ENCODE measurements around the gene TNIK. TPM values are rescaled to one million over a fixed set of nuclear protein-coding genes. Genes with fewer than 3 reads are reported as not detected.

Gene TNIK
- total RNA-seq, 2 donors from 2014 or later, result 28.6 to 43.8 TPM

- no peak for ATAC-seq (replicated peaks)
- H3K4me1 Mint-ChIP-seq, result peaks cover 4% of the 10 kb centered on the region
- H3K27me3 Mint-ChIP-seq, result no peaks in the 10 kb centered on the region
- peaks cover 91% of the 10 kb centered on the region for H3K36me3 Mint-ChIP-seq (ENCODE audit: low read depth)
- peaks cover 4% of the 10 kb centered on the region for H3K9me3 Mint-ChIP-seq
- no peak overlapping the region for H3K4me3 Mint-ChIP-seq
- H3K27ac Mint-ChIP-seq, result no peak overlapping the region
These were observed 343.8 kb downstream of the TNIK start for GRCh38 chr3:171116365-171116764.

DNA sequence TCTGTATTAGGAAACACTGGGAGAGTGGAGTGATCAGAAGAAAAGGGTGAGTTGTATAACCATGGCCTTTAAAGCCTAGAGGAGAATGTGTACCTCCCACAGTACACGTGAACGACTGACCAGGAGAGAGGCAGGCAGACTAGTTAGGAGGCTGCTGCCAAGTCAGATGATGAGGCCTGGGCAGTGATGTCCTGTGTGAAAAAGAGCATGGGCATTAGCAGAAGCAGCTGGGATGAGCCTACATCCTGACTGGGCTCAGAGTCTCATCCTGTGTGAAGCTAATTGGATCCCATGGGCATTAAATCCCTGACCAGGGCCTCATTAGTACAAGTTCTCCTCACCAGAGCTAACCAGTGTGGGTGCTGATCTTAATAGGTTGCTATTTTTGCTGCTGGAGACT is 344.5 kb downstream of the TNIK start:
- H3K4me3 Mint-ChIP-seq, result no peak overlapping the region
- H3K27me3 Mint-ChIP-seq, result no peaks in the 10 kb centered on the region
- H3K4me1 Mint-ChIP-seq, result peaks cover 4% of the 10 kb centered on the region
- H3K36me3 Mint-ChIP-seq (ENCODE audit: low read depth), result peaks cover 91% of the 10 kb centered on the region
- H3K27ac Mint-ChIP-seq, result no peak overlapping the region
- ATAC-seq (replicated peaks), result no peak
- peaks cover 4% of the 10 kb centered on the region for H3K9me3 Mint-ChIP-seq

DNA sequence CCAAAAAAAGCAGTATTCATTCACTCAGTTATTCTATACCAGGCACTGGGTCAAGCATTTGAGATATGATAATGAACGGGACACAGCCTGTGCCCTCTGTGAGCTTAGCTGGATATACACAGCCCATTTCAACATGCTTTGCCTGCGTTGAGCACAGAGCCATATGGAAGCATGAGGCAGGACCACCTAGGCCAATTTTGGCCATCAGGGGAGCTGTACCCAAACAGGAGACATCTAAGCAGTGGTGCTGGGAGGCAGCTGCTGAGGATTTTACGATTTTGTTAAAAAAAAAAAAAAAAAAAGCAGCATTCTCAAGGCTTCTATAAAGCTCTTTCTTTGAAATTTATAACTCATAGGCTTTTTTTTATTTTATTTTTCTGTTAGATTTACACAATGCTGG is 346.5 kb downstream of the TNIK start:
- H3K9me3 Mint-ChIP-seq, result no peaks in the 10 kb centered on the region
- H3K27me3 Mint-ChIP-seq, result no peaks in the 10 kb centered on the region
- H3K4me1 Mint-ChIP-seq, result peaks cover 4% of the 10 kb centered on the region
- H3K4me3 Mint-ChIP-seq, result no peak overlapping the region
- H3K36me3 Mint-ChIP-seq (ENCODE audit: low read depth), result peaks cover 91% of the 10 kb centered on the region
- ATAC-seq (replicated peaks), result no peak
- no peak overlapping the region for H3K27ac Mint-ChIP-seq

DNA sequence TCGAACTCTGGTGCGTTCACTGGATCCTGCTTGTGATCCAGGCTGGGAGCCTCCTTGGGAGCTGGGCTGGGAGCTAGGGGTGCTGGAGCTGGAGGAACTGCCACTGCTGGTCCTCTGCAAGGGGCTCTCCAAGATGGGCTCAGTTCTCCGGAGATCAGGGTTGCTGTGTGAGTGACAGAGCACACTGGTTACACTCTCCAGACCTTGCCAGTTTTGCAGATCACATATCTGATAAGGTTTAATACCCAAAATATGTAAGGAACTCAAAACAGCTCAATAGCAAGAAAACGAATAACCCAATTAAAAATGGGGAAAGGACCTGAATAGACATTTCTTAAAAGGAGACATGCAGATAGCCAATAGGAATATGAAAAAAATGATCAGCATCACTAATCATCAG is 349.5 kb downstream of the TNIK start:
- ATAC-seq (replicated peaks), result no peak
- H3K27me3 Mint-ChIP-seq, result no peaks in the 10 kb centered on the region
- H3K27ac Mint-ChIP-seq, result no peak overlapping the region
- no peaks in the 10 kb centered on the region for H3K9me3 Mint-ChIP-seq
- no peaks in the 10 kb centered on the region for H3K4me1 Mint-ChIP-seq
- H3K36me3 Mint-ChIP-seq (ENCODE audit: low read depth), result peaks cover 98% of the 10 kb centered on the region
- no peak overlapping the region for H3K4me3 Mint-ChIP-seq

DNA sequence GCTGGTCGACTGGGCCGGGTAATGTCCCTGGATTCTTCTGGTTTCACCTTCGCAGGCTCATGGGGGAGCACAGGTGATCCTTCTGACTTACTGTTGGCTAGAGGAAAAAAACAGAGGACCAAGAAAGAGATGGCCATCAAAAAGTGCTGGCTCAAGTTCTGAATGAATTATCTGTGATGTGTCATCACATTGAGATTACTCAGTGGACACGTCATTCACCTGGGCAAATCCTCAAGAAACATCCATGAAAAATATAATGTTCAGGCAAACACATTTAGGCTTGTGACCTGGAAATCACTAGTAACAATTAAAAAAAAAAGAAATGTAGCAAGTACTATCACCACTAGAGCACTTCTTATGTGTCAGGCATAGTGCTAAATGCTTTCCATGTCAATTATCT is 352.1 kb downstream of the TNIK start:
- peaks cover 87% of the 10 kb centered on the region for H3K36me3 Mint-ChIP-seq (ENCODE audit: low read depth)
- no peak for ATAC-seq (replicated peaks)
- H3K4me3 Mint-ChIP-seq, result no peak overlapping the region
- H3K27me3 Mint-ChIP-seq, result no peaks in the 10 kb centered on the region
- no peaks in the 10 kb centered on the region for H3K4me1 Mint-ChIP-seq
- H3K9me3 Mint-ChIP-seq, result no peaks in the 10 kb centered on the region
- H3K27ac Mint-ChIP-seq, result no peak overlapping the region

- Mint-ChIP-seq H3K36me3 (ENCODE audit: low read depth) (peaks cover 78% of the 10 kb centered on the region), H3K9me3 (no peaks in the 10 kb centered on the region), H3K4me1 (no peaks in the 10 kb centered on the region), H3K4me3 (no peak overlapping the region), H3K27me3 (no peaks in the 10 kb centered on the region), H3K27ac (no peak overlapping the region)
- ATAC-seq (replicated peaks), result no peak
These were observed 357.0 kb downstream of the TNIK start for GRCh38 chr3:171103185-171103584.

DNA sequence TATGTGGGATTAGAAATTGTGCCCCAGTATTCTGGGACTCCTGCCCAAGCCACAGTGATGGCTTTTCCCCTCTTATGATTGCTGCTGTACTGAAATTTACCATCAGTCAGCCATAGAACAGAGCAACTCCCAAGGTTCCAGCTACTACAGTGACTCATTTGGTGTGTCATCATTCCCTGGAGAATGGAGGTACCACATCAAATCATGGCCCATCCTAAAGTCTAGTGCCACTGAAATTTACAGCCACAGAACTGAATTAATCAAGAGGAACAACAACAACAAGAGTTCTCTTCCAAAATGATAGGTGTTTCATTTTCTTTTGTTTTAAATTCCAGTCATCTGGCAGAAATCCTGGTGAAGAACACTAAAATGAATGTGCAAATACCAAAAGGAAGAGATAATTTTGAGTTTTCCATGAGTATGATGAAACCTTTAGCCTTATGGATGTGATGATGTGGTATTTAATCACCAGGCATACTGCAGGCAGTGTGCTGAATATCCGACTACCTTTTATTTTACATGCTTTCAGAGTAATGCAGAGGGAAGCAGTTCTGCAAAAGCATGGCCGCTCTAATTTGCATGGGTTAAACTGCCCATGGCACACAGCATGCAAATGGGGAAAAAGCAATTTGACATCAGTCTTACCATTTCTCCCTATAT is 358.1 kb downstream of the TNIK start:
- H3K36me3 Mint-ChIP-seq (ENCODE audit: low read depth), result peaks cover 74% of the 10 kb centered on the region
- no peak overlapping the region for H3K4me3 Mint-ChIP-seq
- no peaks in the 10 kb centered on the region for H3K27me3 Mint-ChIP-seq
- H3K9me3 Mint-ChIP-seq, result no peaks in the 10 kb centered on the region
- no peaks in the 10 kb centered on the region for H3K4me1 Mint-ChIP-seq
- no peak for ATAC-seq (replicated peaks)
- H3K27ac Mint-ChIP-seq, result no peak overlapping the region

DNA sequence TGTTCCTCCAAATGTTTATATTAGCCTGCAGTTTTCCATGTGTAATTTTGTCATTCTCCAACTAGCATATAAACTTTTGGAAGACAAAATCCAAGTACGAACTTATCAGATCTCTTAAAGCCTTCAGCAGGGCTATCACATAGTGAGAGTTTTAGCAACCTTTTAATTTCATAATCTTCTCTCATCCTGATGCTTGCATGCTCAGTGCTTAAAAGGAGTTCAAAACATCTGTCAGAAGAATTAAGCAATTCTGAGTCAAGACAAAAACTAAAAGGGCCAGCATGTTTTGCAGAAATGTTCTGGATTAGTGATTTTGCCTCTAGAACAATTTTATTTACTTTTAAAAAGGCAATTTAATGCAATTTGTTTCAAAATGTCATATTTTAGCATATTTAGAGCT is 360.3 kb downstream of the TNIK start:
- H3K9me3 Mint-ChIP-seq, result no peaks in the 10 kb centered on the region
- H3K36me3 Mint-ChIP-seq (ENCODE audit: low read depth), result peaks cover 74% of the 10 kb centered on the region
- no peak overlapping the region for H3K4me3 Mint-ChIP-seq
- H3K27me3 Mint-ChIP-seq, result no peaks in the 10 kb centered on the region
- no peak overlapping the region for H3K27ac Mint-ChIP-seq
- H3K4me1 Mint-ChIP-seq, result no peaks in the 10 kb centered on the region
- no peak for ATAC-seq (replicated peaks)

DNA sequence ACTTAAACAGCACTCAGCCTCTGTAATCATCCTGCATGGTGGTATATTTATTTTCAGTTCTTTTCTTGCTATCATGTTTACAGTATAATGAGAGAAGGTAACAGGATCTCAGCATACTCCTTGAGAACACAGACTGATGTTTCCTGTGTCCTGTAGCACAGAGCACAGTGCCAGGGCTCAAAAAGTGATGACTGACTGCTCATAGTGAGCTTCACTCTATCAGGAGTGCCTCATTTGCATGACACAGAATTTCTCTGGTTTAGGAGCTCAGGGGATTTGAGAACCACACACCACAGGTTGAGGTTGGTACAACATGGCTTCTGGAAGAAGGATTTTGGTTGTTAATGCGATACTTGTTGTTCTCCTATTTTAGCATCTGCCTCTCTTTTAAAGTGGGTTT is 365.1 kb downstream of the TNIK start:
- ATAC-seq (replicated peaks), result no peak
- H3K9me3 Mint-ChIP-seq, result no peaks in the 10 kb centered on the region
- no peaks in the 10 kb centered on the region for H3K27me3 Mint-ChIP-seq
- no peaks in the 10 kb centered on the region for H3K4me1 Mint-ChIP-seq
- H3K36me3 Mint-ChIP-seq (ENCODE audit: low read depth), result peaks cover 76% of the 10 kb centered on the region
- H3K4me3 Mint-ChIP-seq, result no peak overlapping the region
- H3K27ac Mint-ChIP-seq, result no peak overlapping the region

DNA sequence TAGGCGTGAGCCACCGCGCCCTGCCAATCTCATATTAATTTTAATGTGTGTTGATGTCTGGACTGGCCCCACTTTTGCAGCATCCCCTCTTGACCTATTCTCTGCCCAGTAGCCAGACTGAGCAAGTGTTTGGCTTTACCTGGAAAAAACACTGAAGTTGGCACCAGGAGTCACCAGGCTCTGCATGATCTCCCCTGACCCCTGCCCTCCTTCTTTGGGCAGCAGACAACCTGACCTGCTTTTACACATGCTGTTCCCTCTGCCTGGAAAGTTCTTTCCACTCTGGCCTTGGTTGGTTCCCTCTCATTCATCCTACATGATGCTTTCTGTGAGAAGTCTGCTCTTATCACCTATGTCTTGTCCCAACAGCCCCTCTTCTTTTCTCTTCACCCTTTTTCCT is 365.8 kb downstream of the TNIK start:
- no peak for ATAC-seq (replicated peaks)
- Mint-ChIP-seq H3K4me1 (no peaks in the 10 kb centered on the region), H3K4me3 (no peak overlapping the region), H3K36me3 (ENCODE audit: low read depth) (peaks cover 76% of the 10 kb centered on the region), H3K27ac (no peak overlapping the region), H3K27me3 (no peaks in the 10 kb centered on the region), H3K9me3 (no peaks in the 10 kb centered on the region)

DNA sequence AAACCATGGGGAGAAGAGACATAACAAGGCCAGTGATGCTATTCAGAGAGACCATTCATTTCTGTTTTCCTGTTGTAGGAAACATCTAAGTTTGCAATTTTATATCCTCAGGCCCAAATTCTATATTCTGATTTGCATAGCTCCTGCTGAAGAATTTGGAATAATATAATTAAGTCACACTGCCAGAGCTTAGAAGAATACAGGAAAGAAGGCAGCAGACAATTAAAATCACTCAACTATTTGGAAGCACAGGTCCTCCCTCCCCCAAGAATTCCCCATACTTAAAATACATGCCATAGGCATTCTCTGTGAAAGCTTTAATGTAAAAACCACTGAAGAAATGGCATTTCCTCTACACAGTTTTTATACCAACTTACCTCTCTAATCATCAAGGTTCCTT is 366.7 kb downstream of the TNIK start:
- ATAC-seq (replicated peaks), result no peak
- Mint-ChIP-seq H3K36me3 (ENCODE audit: low read depth) (peaks cover 78% of the 10 kb centered on the region), H3K9me3 (no peaks in the 10 kb centered on the region)

GRCh38 chr3:171092467-171092911 is 367.7 kb downstream of the TNIK start:
- no peak for ATAC-seq (replicated peaks)
- H3K4me1 Mint-ChIP-seq, result no peaks in the 10 kb centered on the region
- no peaks in the 10 kb centered on the region for H3K27me3 Mint-ChIP-seq
- peaks cover 85% of the 10 kb centered on the region for H3K36me3 Mint-ChIP-seq (ENCODE audit: low read depth)
- no peak overlapping the region for H3K4me3 Mint-ChIP-seq
- no peaks in the 10 kb centered on the region for H3K9me3 Mint-ChIP-seq
- no peak overlapping the region for H3K27ac Mint-ChIP-seq

More for the DNA sequence above, 366.7 kb downstream of the TNIK start:
- no peaks in the 10 kb centered on the region for H3K27me3 Mint-ChIP-seq
- no peak overlapping the region for H3K27ac Mint-ChIP-seq
- H3K4me3 Mint-ChIP-seq, result no peak overlapping the region
- H3K4me1 Mint-ChIP-seq, result no peaks in the 10 kb centered on the region

DNA sequence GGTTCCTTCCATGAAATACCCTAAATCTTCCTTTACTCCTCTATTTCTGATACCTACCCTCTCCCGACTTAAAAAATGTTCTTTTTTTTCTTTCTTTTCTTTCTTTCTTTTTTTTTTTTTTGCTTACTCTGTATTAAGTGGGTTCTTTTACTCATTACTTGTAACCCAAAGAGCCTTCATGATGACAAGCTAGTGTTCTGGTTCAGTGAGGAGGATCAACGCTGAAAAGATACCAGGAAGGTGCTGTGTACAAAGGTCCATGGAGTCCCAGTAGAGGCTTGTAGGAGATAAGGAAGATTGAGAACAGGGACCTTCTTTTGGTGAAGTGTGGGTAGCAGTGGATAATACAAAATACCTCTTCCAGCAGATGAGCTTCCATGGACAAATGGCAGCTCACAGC is 369.9 kb downstream of the TNIK start:
- Mint-ChIP-seq H3K27me3 (no peaks in the 10 kb centered on the region), H3K4me3 (no peak overlapping the region), H3K36me3 (ENCODE audit: low read depth) (peaks cover 85% of the 10 kb centered on the region), H3K4me1 (no peaks in the 10 kb centered on the region), H3K9me3 (no peaks in the 10 kb centered on the region), H3K27ac (no peak overlapping the region)
- no peak for ATAC-seq (replicated peaks)

DNA sequence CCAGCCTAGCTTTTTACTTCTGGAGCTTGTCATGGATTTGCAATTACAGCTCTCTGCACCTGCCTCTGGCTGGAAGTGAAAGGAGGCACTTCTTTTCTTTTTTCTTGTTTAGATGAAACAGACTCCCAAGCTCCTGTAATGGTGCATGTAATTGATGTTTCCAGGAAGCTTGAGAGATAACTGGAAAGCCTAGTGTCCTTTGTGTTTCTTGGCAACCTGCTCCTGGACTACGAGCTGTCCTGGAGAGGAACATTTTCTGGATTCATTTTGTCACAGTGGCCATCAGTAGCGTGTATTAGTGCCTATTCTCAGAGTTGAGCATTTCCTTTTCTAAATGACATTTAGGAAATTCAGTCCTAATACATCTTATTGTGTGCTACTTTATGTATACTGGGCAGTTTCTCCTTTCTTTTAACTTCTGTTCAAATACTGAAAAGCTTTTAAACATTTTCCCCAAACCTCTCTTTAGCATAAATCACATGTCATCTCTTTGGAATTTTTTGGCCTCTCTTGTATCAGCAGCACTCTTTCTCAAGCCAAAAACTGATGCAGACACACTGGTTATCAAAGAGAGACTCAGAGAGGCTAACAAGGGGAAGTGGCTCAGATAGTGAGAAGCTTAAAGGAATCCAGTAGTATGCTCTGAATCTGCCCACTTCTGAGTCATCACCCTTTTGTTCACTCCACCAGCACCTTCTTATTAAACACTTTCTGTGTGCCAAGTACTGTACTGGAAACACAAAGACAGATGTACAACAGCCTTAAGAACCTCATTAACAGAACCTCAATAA is 371.0 kb downstream of the TNIK start:
- Mint-ChIP-seq H3K4me1 (no peaks in the 10 kb centered on the region), H3K27ac (no peak overlapping the region), H3K27me3 (no peaks in the 10 kb centered on the region), H3K9me3 (no peaks in the 10 kb centered on the region), H3K4me3 (no peak overlapping the region), H3K36me3 (ENCODE audit: low read depth) (peaks cover 85% of the 10 kb centered on the region)
- ATAC-seq (replicated peaks), result peak; percentile 60

DNA sequence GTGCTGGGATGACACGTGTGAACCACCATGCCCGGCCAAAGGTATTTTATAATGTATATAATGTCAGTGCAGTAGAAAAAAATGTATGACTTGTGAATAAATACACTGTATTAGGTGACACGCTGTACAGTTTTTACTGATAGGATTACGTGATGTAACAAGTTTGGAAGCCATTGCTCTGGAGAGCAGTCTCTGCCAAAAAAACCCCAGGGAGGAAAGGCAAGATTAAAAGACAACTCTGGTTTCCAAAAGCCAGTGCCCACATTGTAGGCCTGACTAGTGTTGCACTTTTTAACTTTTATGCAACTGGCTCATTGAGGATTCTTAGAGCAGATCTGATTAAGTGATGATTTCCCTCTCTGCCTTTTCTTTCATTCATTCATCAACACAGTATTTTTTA is 371.7 kb downstream of the TNIK start:
- H3K27me3 Mint-ChIP-seq, result no peaks in the 10 kb centered on the region
- no peak overlapping the region for H3K27ac Mint-ChIP-seq
- ATAC-seq (replicated peaks), result no peak
- no peaks in the 10 kb centered on the region for H3K9me3 Mint-ChIP-seq
- peaks cover 88% of the 10 kb centered on the region for H3K36me3 Mint-ChIP-seq (ENCODE audit: low read depth)
- no peaks in the 10 kb centered on the region for H3K4me1 Mint-ChIP-seq
- no peak overlapping the region for H3K4me3 Mint-ChIP-seq

Measured in activated T-helper 17 cell treated with anti-CD3 and anti-CD28 coated beads, Interleukin-2, amount 50 U/mL, for 72 hours (primary cell).